ENCODE data around the gene TRABD2B.

GRCh38 chr1:47809301-47810084, 187.7 kb downstream of the TRABD2B start:
- TF ChIP-seq CTCF (IDR thresholded peaks at IDR 0.05 in 4 of 5, conservative IDR thresholded peaks at IDR 0.05 in 1 of 5): no peak
- TF ChIP-seq POLR2A (IDR thresholded peaks at IDR 0.05): no peak
